ENCODE measurements around the gene APOL3.

DNA sequence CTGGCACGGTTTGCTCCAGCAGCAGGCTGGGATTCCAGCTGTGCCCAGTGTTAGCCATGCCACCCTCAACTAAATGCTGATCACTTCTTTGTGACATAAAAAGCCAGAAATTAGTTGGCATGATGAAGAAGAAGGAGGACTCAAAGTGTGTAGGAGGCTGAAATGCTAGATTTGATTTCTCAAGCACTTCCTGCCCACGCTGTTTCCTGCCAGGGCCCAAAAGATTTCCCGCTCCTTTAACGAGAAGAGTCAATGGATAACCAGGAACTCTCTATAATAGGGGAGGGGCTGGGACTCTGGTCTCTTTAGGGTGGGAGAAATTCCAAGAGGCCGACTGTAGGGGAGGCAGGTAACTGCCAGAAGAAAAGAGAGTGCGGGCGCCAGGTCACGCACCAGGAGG, 26.4 kb downstream of the APOL3 start:
- TF ChIP-seq POLR2A (IDR thresholded peaks at IDR 0.05): no peak
- TF ChIP-seq, protein P1, sequence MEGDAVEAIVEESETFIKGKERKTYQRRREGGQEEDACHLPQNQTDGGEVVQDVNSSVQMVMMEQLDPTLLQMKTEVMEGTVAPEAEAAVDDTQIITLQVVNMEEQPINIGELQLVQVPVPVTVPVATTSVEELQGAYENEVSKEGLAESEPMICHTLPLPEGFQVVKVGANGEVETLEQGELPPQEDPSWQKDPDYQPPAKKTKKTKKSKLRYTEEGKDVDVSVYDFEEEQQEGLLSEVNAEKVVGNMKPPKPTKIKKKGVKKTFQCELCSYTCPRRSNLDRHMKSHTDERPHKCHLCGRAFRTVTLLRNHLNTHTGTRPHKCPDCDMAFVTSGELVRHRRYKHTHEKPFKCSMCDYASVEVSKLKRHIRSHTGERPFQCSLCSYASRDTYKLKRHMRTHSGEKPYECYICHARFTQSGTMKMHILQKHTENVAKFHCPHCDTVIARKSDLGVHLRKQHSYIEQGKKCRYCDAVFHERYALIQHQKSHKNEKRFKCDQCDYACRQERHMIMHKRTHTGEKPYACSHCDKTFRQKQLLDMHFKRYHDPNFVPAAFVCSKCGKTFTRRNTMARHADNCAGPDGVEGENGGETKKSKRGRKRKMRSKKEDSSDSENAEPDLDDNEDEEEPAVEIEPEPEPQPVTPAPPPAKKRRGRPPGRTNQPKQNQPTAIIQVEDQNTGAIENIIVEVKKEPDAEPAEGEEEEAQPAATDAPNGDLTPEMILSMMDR (IDR thresholded peaks at IDR 0.05): no peak

Measured in heart left ventricle (tissue), 13 donors.